HG02840 (cell line): ENCODE results near the gene IGSF5.
"Not testable (repeated sequence)": the region's sequence is repeated elsewhere in the genome, so short reads cannot be mapped to it uniquely, and the experiment has no call there.

Source experiments
- ATAC-seq: cut with Tn5 transposase; IDR thresholded peaks from one replicate; pipeline ENCODE4 v1.9.1; 2021; ENCODE audit warnings: mild to moderate bottlenecking, moderate library complexity, moderate number of reproducible peaks; ENCODE audit not compliant: unreplicated experiment, low FRiP score

The IGSF5 gene

DNA sequence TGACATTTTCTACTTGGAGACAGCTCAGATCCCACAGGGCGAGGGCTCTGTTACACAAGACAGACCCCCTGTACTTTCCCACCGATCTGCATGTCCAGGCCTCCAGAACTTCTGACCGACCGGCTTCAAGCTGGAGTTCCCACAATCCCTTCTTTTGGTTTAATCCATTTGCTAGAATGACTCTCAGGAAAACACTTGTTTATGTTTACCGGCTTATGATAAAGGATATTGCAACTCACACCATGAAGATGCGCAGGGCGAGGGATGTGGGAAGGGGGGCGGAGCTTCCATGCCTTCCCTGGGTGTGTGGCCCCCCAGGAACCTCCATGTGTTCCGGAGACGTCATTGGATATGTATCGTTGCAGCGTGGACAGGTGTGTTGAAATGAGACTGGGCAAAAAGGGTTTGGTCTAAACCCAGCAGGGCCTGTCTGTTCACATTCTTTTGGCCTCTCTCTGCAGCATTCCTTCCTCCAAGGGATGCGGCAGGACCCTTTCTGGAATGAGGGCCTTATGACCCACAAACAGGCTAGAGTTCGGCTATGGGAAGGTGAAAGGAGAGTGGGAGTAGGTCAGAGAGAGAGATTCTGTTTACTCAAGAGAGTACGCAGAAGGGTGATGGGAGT lies 7.5 kb upstream of the IGSF5 start:
- no peak for ATAC-seq

DNA sequence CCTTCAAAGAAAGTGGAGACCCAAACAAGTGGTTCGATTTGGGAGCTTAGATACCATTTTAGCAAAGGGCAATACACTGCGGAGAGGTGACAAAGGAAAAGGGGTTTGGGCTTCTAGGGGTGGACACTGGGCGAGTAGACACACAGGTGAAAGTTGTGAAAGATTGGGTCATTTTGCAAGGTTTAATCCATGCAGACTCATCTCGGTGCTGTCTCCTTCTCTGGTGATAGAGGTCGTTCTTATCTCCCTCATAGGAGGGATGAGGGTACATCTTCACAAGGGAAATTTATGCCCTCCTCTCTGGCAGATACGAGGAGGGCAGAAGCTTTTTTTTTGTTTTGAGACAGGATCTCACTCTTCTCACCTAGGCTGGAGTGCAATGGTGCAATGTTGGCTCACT lies 6.4 kb upstream of the IGSF5 start:
- no peak for ATAC-seq

DNA sequence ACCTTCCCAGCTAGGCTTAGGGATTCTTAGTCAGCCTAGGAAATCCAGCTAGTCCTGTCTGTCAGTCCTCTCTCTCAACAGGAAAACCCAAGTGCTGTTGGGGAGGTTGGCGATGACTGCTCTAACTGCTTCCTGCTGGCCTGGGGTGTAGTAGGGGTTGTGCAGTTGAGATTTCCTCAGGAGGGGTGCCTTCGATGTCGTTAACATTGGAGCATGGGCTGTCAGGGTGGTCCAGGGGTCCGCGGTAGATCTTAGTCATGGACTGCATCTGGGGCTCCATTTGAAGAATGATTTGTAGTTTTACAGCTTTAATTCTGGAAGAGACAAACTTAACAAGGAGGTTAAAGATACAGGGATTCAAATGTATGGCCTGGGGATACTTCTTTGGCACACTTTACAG lies 5.5 kb upstream of the IGSF5 start:
- not testable (repeated sequence) for ATAC-seq

DNA sequence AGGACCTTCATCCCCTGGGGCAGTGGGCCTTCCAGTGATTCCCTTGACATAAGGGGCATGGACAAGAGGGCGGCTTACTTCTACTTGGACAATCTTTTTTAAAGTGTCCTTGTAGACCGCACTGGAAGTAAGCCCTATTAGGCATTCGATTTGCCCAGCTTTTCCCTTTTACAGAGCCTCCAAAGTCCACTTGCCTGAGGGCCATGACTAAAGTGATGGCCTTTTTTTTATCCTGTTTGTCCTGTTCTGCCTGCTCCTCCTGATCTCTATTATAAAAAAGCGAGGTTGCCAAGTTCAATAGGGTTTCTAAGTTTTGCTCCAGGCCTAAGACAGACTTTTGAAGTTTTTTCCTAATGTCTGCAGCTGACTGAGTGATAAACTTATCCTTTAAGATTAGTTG lies 2.4 kb upstream of the IGSF5 start:
- not testable (repeated sequence) for ATAC-seq

DNA sequence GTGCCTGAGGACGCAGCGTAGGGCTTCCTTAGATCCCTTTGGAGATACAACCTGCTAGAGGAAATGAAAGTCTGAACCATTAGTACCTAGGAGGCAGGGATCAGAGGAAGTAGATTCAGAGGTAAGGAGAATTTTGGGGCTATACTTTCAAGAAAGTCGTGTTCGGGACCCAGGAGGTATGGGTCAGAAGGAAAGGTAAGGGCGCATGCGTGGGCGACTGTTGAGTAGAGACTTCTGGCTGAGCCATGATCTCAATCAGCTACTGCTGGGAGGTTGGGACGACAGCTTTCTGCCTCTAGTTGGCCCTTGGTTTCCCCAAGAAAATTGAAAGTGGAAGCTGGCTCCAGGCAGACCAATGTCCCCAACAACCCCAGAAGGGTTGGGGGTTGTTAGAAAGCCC lies 349 bp downstream of the IGSF5 start:
- ATAC-seq: not testable (repeated sequence)

DNA sequence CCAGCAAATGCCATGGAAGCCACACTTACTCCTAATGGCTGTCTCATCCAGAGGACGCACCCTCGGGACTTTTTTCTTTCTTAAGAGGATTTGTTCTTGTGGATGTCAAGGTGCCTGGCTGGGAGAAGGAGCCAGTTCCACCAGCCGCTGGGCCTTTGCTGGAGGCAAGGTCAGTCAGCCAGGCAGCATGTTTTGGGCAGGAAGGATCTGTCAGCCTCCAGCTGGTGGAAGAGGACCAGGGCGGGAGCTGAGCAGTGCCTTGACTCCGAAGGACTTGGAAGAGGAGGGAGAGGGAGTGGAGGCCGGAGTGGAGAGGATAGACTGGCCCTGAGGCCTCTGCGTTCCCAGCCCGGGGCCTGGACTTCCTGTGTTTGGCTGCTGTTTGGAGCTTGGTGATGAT lies 5.7 kb downstream of the IGSF5 start:
- ATAC-seq: no peak

DNA sequence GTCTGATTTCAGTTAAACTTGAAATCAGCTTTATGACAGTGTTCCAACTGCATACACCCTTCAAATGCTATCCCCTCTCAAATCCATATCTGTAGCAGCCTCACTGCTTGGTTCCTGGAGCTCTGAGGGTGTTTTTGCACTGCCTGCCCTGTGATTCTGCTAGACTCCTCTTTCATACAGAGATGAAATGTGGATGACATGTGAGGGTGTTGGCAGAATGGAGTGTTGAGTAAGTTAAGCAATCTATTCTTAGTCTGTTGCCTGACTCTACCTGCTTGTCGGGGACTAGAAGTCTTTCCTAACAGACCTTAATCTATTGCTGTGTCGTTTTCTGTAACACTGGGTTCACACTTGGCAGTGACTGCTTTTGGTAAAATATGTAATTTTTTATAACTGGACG lies 9.8 kb downstream of the IGSF5 start:
- ATAC-seq: no peak

DNA sequence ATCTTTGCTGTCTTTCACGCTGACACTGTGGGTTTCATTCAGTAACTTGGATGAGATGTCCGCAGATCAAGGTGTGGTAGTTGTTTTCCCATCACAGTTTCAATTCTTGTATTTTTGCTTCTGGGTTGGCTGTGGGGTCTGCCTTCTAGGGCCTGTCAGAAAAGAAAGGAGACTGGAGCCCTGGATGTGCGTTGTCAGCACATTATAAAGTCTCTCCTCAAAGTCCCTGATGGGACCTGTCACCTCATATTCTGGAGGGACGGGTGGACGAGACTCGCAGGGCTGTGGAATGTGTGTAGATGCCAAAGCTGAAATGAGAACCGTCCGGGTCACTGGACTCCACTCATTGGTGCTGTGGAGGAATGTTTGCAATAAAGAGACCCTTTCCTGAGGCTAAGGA lies 11.3 kb downstream of the IGSF5 start:
- no peak for ATAC-seq

DNA sequence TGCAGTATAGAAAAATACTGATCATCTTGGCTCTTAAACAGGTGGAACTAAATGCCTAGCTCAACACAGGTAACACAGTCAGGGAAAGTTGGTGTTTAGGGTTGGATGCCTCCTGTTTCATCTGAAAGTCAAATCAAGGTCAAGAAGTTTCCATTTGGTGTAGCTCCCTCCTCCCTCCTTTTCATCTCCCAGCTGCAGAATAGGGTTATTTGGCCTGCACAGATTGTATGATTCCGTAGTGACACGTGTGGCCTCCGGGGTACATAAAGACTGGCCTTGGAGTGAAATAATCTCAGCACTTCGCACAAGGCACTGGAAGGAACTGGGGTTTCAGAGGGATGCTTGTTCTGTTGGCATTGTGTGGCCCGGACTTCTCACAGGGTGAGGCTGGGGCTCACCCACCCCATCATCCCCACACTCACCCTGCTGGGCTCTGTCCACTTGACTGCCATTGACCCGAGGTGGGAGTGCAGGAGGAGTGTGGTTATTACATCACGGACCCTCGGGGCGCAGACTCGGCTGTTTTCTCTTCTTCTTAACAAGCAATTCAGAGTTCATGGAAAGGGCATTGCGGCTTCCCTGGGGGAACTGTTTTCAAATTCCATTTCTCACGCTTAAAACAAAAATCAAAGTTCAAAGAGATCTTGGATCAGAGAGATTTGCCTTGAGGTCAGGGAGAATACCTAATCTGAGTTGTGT lies 18.4 kb downstream of the IGSF5 start:
- no peak for ATAC-seq

DNA sequence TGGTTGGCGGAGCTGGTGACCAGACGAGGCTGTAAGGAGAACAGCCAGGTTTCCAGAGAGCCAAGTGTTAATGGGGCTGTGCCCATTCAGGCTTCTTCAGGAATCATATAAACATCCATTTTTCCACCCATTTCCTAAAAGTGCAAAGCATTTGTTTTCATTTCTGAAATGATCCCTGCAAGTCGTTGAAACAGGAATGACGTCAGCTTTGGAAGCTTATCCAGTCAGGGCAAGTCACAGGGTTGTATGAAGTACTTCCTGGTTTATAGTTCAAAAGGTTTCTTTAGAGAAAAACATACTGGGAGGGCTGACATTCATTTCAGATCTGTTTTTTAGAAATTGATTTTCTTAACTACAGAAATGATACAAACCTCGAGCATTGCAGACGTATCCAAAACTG lies 29.2 kb downstream of the IGSF5 start:
- ATAC-seq: no peak

DNA sequence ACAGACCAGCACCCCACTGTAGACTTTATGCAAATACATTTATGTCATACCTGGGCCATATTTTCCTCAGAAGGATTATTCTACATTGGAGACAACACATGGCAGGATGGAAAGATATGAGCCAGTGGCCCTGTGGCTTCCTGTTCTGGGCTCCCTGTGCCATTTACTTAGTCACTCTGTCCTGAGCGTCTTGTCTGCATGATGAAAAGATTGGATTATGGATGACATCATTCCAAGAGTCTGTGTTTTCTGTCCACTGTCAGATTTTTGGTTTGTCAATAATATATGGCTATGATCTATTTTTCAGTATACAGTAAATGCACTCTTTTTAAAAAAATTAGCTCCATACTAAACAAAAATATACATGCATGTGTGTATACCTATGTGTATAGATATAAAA lies 30.8 kb downstream of the IGSF5 start:
- no peak for ATAC-seq

DNA sequence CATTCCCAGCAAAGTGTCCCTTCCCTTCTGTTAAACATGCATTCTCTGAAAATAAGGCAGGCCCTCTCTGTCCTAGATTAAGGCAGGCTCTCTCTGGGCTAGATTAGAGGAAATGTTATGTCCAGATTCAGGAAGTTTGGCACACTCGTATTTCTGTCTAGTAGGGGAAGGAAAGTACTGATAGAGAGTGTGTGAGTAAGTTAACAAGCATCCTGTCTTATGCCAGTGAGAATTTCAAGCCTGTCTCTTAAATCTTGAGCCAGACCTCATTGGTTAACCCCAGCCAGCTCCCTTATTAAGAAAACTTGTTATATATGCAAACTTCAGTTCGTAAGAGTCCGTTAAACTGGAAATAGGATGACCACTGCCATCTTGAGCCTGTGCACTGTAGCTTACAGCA lies 31.6 kb downstream of the IGSF5 start:
- ATAC-seq: no peak

DNA sequence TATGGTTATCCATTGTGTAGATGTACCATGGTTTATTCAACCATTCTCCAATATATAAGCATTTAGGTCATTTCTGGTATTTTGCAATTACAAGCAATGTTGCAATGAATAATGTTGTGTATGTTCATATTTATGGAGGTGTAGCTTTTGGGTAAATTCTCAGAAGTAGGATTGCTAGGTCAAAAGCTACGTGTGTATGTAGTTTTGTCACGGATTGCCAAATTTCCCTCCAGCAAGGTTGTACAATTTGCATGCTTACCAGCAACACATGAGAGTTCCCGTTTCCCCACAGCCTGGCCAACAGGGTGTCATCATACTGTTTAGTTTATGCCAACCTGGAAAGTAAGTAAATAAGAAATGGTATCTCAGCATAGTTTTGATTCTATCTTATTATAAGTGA lies 36.3 kb downstream of the IGSF5 start:
- no peak for ATAC-seq

DNA sequence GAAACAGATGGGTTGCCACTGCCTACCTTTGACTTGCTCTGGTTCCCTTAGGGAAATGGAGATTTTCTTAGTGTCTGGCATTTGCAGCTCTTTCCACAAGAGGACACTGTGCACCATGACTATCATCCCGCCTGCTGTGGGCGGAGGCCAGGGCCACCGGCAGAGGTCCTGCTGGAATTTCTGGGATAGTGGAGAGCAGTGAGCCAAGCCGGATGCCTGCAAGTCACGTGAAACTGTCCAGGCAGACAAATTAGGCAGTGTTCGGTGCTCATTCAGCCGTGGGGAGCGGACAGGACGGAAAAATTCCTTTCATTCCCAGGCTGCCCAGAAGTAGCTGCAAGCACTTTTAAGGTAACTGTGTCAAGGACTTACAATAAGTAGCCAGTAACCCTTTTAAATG lies 43.4 kb downstream of the IGSF5 start:
- no peak for ATAC-seq

DNA sequence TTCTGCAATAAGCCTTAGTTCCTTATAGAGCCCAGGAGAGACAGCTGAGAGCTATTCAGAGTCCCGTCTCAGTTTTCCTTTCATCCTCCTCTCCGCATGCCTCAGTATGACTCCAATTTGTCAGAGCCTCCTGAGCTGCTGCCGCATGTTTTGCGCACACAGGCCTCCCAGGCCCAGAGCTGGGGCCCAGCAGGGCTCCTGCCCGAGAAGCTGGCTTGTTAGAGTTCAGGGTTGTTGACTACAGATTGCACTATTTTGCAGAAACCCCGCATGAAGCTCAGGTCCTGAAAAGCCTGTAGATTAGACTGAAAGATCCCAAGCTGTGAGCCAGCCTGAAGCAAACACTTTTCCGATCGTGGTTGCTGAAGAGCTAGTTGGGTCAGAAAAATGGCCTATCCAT lies 51.5 kb downstream of the IGSF5 start:
- ATAC-seq: no peak

DNA sequence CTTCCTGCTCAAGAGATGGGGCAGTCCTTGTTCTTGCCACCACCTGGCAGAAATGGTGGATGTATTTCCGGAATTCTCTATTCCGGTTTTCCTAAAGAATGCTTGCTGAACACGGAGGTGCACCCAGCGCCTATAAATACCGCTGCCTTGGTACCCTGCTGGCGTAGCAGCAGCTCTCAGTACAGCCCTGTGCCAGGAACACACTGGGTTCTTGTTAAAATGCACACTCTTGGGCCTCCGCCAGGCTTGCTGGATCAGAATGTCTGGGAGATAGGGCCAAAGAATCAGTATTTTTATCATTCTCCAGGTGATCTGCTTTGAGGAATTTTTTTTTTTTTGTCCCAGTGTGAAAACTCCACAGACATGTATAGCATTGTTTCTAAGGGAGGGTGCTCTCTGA lies 54.2 kb downstream of the IGSF5 start:
- ATAC-seq: no peak

DNA sequence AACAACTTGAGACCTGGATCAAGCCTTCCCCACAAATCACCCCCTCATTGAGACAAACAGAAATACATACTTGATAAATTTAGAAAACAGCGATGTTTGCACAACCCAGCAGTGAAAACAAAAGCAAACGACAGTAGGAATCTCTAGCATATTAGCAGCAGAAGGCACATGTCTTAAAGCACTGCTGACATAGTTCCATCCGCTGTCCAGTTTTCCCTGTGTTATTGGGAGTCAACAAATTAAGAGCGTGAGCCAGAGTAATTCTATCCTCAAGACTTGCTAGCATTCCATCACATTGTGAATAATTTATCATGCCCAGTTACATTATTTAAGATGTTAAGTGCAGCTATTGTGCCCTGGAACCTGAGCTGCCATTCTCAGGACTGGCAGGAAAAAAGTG lies 55.3 kb downstream of the IGSF5 start:
- ATAC-seq: no peak

DNA sequence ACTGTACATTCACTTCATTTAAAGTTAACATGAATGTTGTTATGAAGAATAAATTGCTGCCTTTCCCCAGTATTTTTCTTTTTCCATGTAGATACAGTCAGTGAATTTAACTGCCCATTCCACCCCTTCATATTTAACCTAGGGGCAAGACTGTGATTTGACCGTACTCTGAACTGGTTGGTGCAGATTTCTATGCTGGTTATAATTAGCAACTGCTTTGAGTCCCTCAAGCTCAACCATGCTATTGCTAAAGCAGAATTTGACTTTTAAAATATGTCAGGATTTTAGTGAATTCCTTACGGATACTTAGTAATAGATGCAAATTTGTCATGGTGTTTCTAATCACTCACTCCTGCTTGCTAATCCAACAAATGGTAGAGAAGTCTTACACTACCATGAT lies 57.2 kb downstream of the IGSF5 start:
- no peak for ATAC-seq

DNA sequence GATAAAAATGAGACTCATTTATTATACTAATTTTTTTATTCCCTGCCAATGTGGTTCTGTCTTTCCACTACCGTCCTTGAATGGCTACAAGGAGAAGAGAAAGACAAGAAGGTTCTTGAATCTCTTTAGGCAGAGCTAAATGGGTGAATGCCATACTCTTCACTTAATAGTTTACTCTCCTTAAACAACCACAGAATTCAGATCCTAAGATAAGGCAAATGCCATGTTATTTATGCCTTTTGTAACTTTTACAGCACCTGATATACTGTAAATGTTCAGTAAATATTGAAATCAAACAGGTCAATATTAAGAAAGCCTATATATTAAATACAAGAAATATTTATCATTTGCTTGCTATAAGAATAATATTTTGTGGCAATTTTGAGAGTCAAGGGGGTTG lies 58.4 kb downstream of the IGSF5 start:
- ATAC-seq: no peak

DNA sequence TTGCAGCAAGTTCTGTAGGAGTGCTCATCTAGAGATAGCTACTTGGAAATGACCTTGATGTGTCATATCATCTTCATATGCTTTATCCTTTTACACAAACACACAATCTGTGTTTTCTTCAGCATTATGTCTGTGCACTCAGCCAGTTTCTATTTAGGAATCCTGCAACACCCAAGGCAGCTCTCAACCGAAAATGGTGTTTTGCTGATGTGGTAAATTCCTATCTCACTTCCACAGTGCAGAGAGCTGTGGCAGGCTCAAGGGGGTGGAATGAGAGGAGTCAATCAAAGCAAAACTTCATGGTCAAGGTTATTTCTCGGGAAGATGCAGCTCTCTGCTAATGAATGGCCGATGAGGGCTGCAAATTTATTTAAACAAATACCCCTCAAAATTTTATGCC lies 59.3 kb downstream of the IGSF5 start:
- no peak for ATAC-seq

DNA sequence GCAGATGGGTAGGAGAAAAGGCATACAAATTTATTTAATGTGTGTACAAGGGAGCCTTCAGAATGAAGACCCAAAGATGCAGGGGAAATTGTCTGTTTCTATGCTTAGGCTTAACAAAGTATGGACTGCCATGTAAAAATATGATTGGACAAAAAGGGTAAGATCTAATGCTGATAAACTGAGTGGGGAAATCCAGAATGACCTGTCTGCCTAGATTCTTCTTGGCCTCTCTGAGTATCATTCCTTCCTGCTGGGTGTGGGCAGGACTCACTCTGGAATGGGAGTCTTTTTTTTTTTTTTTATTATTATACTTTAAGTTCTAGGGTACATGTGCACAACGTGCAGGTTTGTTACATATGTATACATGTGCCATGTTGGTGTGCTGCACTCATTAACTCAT lies 61.0 kb downstream of the IGSF5 start:
- no peak for ATAC-seq

DNA sequence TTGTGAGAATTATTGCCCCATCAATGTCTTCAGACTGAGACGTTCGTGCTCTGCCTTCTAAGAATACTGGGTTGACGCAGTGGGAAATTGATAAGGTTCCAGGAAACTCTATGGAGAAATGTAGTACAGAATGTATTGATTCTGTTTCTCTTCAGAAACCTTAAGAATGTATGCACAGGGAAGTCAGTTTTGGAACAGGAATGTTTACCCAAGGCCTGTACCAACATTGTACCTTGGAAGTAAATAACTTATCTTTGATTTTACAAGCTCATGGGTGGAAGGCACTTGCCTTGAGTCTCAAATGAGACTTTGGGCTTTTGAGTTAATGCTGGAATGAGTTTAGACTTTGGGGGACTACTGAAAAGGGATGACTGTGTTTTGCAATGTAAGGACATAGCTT lies 62.8 kb downstream of the IGSF5 start:
- ATAC-seq: no peak

DNA sequence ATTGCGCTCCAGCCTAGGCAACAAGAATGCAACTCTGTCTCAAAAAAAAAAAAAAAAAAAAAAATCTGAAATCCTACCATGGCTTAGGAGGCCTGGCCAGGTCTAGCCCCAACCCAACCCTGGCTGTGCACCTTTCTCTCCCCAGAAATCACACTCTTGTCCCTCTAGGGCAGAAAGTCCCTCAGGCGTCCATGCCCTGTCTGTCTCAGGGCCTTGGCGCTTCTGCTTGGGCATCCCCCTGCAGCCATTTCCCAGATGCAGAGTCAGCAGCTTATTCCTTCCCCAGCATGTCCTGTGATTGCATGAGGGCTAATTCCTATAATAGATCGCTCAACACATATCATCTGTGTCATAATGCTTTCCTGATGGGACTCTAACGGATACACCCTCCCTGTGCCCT lies 65.0 kb downstream of the IGSF5 start:
- no peak for ATAC-seq
